Endodermal cell (in vitro differentiated cells): ENCODE measurements around the gene ZNF200. TPM values are rescaled to one million over a fixed set of nuclear protein-coding genes. Genes with fewer than 3 reads are reported as not detected.

Source experiments
- DNase-seq: peaks from one replicate; pipeline ENCODE4 v3.0.0-alpha.2; 2017
- H3K27ac ChIP-seq: 2 replicates; pipeline ENCODE4 v1.5.1; 2013; ENCODE audit warnings: mild to moderate bottlenecking, low read depth, low read length, moderate library complexity
- H3K27me3 ChIP-seq: 2 replicates; pipeline ENCODE4 v1.6.1; 2013; ENCODE audit warnings: mild to moderate bottlenecking, low read length, moderate library complexity; ENCODE audit not compliant: insufficient read depth, control insufficient read depth, poor library complexity, severe bottlenecking
- H3K36me3 ChIP-seq: 2 replicates; pipeline ENCODE4 v1.7.0; 2013; ENCODE audit warnings: mild to moderate bottlenecking, low read length, moderate library complexity; ENCODE audit not compliant: control insufficient read depth, insufficient read depth
- H3K4me1 ChIP-seq: one replicate; pipeline ENCODE4 v1.7.0; 2013; ENCODE audit warnings: low read length; ENCODE audit not compliant: control insufficient read depth, insufficient read depth
- H3K4me3 ChIP-seq: 2 replicates; pipeline ENCODE4 v1.5.1; 2013; ENCODE audit warnings: mild to moderate bottlenecking, low read length, moderate library complexity
- H3K9ac ChIP-seq: 2 replicates; pipeline ENCODE4 v1.6.1; 2013; ENCODE audit warnings: mild to moderate bottlenecking, low read length, moderate library complexity; ENCODE audit not compliant: poor library complexity, severe bottlenecking; ENCODE audit errors: extremely low read depth
- H3K9me3 ChIP-seq: 2 replicates; pipeline ENCODE4 v1.6.1; 2013; ENCODE audit warnings: mild to moderate bottlenecking, low read length, moderate library complexity; ENCODE audit not compliant: control insufficient read depth
- H3K27ac Mint-ChIP-seq: 2 replicates; pipeline ENCODE4 v1.8.0; 2020; ENCODE audit warnings: mixed read lengths
- H3K27me3 Mint-ChIP-seq: 2 replicates; pipeline ENCODE4 v1.8.0; 2021; ENCODE audit warnings: mild to moderate bottlenecking, mixed read lengths; ENCODE audit not compliant: insufficient read depth
- H3K36me3 Mint-ChIP-seq: 2 replicates; pipeline ENCODE4 v1.8.0; 2020; ENCODE audit warnings: low read depth, mixed read lengths
- H3K4me1 Mint-ChIP-seq: 2 replicates; pipeline ENCODE4 v1.8.0; 2020; ENCODE audit warnings: mixed read lengths
- H3K4me3 Mint-ChIP-seq: 2 replicates; pipeline ENCODE4 v1.8.0; 2020; ENCODE audit warnings: mild to moderate bottlenecking, moderate library complexity, mixed read lengths
- H3K9me3 Mint-ChIP-seq: 2 replicates; pipeline ENCODE4 v1.8.0; 2020; ENCODE audit warnings: mild to moderate bottlenecking, mixed read lengths
- WGBS, 2 experiments: methylation state at CpG; one replicate each; pipeline versions ENCODE4 v1.1.5 to v1.1.7; 2013; ENCODE audit warnings: missing lambda C conversion rate in 2 of 2, mixed read lengths in 1 of 2; ENCODE audit not compliant: insufficient coverage in 1 of 2, insufficient read length in 1 of 2; 5-methylcytosine and 5-hydroxymethylcytosine counted together
- total RNA-seq, 2 donors: library from RNA; stranded (reverse); fragmentation: NEBNext Ultra II Directional in 1 of 2; extraction: Animal tissue kit (Norgen Biotek cat#: 25700) in 1 of 2; gene quantifications; 2 replicates in 1 of 2; 3 replicates in 1 of 2; pipeline ENCODE4 v1.2.1, GENCODE V29; 2021
- TF ChIP-seq, protein P1 (sequence below): fragments of 200-600 bp; sonication (generic); conservative IDR thresholded peaks from 2 replicates; pipeline ENCODE4 v1.5.0; 2021; ENCODE audit warnings: antibody characterized with exemption, mild to moderate bottlenecking

The ZNF200 gene
- total RNA-seq, 2 donors from 2014 or later: 11.2 TPM

DNA sequence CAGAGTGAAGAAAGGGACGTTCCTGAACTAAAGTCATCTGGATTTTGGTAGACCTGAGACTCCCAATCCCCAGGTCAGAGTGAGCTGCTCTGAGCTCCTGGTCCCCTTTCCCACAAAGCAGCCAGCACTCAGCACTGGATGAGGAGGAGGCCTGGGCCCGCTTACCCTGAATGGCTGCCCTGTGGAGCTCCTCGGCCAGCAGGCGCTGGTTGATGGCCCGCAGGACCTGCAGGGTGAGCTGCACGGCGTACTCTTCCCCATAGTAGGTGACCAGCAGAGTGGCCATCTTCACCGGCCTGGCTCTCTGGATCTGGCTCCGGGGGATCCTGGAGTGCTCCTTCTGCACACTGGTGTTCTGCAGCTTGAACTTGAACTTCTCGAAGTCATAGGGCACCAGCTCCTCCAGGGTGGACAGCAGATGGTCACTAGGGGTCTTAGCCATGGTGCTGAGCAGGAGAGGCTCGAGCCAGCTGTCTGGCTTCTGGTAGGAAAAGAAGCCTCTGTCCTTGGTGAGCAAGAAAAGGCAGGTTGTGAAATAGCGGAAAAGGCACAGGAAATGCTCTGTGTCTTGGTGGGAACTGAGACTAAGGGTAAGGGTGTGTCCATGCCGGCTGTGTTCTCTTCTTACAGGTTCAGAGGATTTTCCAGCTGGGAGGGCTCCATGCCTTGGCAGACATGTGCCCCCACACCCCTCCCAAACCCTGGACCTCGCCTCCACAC lies 21.3 kb upstream of the ZNF200 start, which contains the start of gene MEFV:
Gene MEFV, minus strand, starts transcription at position 488 of the 720 bp plus-strand sequence. Its CDS starts 46 bp downstream, at position 442.
- Mint-ChIP-seq H3K27ac (no peak within 1 kb of the TSS), H3K4me1 (no peaks in the 10 kb centered on the region), H3K9me3 (peaks cover 4% of the 10 kb centered on the region), H3K36me3 (no peaks in the 10 kb centered on the region), H3K4me3 (no peak within 1 kb of the TSS), H3K27me3 (peaks cover 42% of the 10 kb centered on the region)
- Histone ChIP-seq H3K9me3 (no peaks in the 10 kb centered on the region), H3K36me3 (no peaks in the 10 kb centered on the region), H3K9ac (no peak within 1 kb of the TSS), H3K4me1 (no peaks in the 10 kb centered on the region), H3K27ac (no peak within 1 kb of the TSS), H3K4me3 (no peak within 1 kb of the TSS), H3K27me3 (peaks cover 5% of the 10 kb centered on the region)
- DNase-seq: no peak
- WGBS, 2 experiments: 81 to 86% methylated on average over 8 to 14 of the region's 14 CpGs
- TF ChIP-seq, protein P1, sequence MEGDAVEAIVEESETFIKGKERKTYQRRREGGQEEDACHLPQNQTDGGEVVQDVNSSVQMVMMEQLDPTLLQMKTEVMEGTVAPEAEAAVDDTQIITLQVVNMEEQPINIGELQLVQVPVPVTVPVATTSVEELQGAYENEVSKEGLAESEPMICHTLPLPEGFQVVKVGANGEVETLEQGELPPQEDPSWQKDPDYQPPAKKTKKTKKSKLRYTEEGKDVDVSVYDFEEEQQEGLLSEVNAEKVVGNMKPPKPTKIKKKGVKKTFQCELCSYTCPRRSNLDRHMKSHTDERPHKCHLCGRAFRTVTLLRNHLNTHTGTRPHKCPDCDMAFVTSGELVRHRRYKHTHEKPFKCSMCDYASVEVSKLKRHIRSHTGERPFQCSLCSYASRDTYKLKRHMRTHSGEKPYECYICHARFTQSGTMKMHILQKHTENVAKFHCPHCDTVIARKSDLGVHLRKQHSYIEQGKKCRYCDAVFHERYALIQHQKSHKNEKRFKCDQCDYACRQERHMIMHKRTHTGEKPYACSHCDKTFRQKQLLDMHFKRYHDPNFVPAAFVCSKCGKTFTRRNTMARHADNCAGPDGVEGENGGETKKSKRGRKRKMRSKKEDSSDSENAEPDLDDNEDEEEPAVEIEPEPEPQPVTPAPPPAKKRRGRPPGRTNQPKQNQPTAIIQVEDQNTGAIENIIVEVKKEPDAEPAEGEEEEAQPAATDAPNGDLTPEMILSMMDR: no peak

DNA sequence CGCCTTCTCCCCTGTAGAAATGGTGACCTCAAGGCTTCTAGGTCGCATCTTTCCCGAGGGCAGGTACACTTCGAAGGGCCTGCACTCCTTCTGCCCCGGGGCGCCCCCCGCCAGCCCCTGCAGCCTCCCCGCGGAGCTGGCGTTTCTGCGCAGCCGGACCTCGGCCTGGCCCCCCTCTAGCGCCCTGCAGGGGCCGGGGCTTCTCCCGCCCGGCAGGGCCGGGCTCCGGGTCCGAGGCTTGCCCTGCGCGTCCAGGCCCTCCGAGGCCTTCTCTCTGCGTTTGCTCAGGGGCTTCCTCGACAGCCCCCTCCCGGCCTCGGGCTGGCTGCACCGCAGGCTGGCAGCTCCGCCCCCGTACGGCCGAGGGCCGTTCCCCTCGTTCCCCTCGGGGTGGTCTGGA lies 19.4 kb upstream of the ZNF200 start:
- H3K4me1 ChIP-seq: no peaks in the 10 kb centered on the region
- H3K9me3 ChIP-seq: no peaks in the 10 kb centered on the region
- TF ChIP-seq, protein P1: no peak
- Mint-ChIP-seq H3K9me3 (peaks cover 8% of the 10 kb centered on the region), H3K27me3 (peaks cover 36% of the 10 kb centered on the region), H3K4me3 (no peak overlapping the region), H3K36me3 (no peaks in the 10 kb centered on the region), H3K27ac (no peak overlapping the region), H3K4me1 (no peaks in the 10 kb centered on the region)
- WGBS, 2 experiments: 81 to 86% methylated on average over 10 to 35 of the region's 35 CpGs
- no peaks in the 10 kb centered on the region for H3K36me3 ChIP-seq
- no peak overlapping the region for H3K9ac ChIP-seq
- H3K4me3 ChIP-seq: no peak overlapping the region
- no peak for DNase-seq
- no peak overlapping the region for H3K27ac ChIP-seq
- peaks cover 10% of the 10 kb centered on the region for H3K27me3 ChIP-seq

DNA sequence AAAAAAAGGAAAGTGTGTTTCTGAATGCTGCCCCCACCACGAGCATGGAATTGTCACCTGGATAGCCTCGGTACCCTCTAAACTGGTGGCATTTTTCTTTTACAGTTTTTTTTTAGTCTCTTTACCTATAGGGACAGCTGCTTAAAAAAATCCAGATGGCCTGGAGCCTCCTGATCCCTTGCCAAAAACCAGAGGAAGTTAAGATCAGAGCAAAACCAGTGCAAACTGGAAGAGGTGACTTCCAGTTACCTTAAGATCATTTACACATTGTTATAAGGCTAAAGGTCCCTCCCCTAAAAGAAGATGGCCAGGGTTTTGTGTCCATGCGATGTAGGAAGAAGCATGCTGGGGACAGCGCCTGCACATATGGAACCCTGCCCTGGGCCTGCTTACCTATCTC lies 18.0 kb upstream of the ZNF200 start:
- H3K4me1 Mint-ChIP-seq: no peaks in the 10 kb centered on the region
- no peak for DNase-seq
- H3K27ac Mint-ChIP-seq: no peak overlapping the region
- Histone ChIP-seq H3K36me3 (no peaks in the 10 kb centered on the region), H3K4me3 (no peak overlapping the region), H3K4me1 (no peaks in the 10 kb centered on the region), H3K9ac (no peak overlapping the region), H3K9me3 (no peaks in the 10 kb centered on the region), H3K27me3 (peaks cover 16% of the 10 kb centered on the region), H3K27ac (no peak overlapping the region)
- H3K36me3 Mint-ChIP-seq: no peaks in the 10 kb centered on the region
- 88 to 93% methylated on average over 3 to 4 of the region's 4 CpGs for WGBS, 2 experiments
- TF ChIP-seq, protein P1: no peak
- no peak overlapping the region for H3K4me3 Mint-ChIP-seq
- peaks cover 37% of the 10 kb centered on the region for H3K27me3 Mint-ChIP-seq
- H3K9me3 Mint-ChIP-seq: peaks cover 9% of the 10 kb centered on the region
